PC-9 (cell line): ENCODE results near the gene CPEB1. TPM values are rescaled to one million over a fixed set of nuclear protein-coding genes. Genes with fewer than 3 reads are reported as not detected.

ENCODE experiments used
- BruUV-seq: library from RNA; stranded (reverse); fragments of 400-500 nt; replicated peaks from 2 replicates; lab custom pipeline; 2021; lab: Mats Ljungman, UMichigan
- CTCF ChIA-PET: fragments of 300-600 bp; sonication (Branson Sonifier 250); formaldehyde crosslinking; loops from one replicate; lab custom pipeline; 2022; ENCODE audit warnings: antibody characterized with exemption; lab: Charles Lee
- POLR2A ChIA-PET: fragments of 300-600 bp; sonication (Branson Sonifier 250); formaldehyde crosslinking; loops from one replicate; lab custom pipeline; 2022; ENCODE audit warnings: antibody characterized with exemption; ENCODE audit not compliant: unreplicated experiment; lab: Charles Lee
- DNase-seq, 2 experiments: peaks; one replicate each; pipeline versions ENCODE4 v3.0.0 to v3.0.0-alpha.2; 2015 to 2022; ENCODE audit warnings: mixed read lengths in 1 of 2
- H2AFZ ChIP-seq: fragments of 200-600 bp; sonication (generic); 2 replicates; pipeline ENCODE4 v1.8.1; 2017; ENCODE audit warnings: antibody characterized with exemption
- H3F3A ChIP-seq: fragments of 200-600 bp; sonication (generic); 2 replicates; pipeline ENCODE4 v1.8.1; 2017; ENCODE audit warnings: antibody characterized with exemption, mild to moderate bottlenecking, low read depth; ENCODE audit not compliant: insufficient read depth
- H3K27ac ChIP-seq: fragments of 200-600 bp; sonication (generic); 2 replicates; pipeline ENCODE4 v1.6.1; 2016; ENCODE audit warnings: mixed run types
- H3K27me3 ChIP-seq: fragments of 200-600 bp; sonication (generic); 2 replicates; pipeline ENCODE4 v1.6.1; 2016; ENCODE audit warnings: low read depth, mixed run types; ENCODE audit not compliant: insufficient read depth
- H3K36me3 ChIP-seq: fragments of 200-600 bp; sonication (generic); 2 replicates; pipeline ENCODE4 v1.6.1; 2016; ENCODE audit warnings: low read depth, mixed run types
- H3K4me1 ChIP-seq: fragments of 200-600 bp; sonication (generic); replicated peaks from 2 replicates; pipeline ENCODE4 v1.6.1; 2016; ENCODE audit warnings: mixed run types; ENCODE audit not compliant: insufficient read depth
- H3K4me2 ChIP-seq: fragments of 200-600 bp; sonication (generic); 2 replicates; pipeline ENCODE4 v1.6.1; 2017; ENCODE audit warnings: mixed run types
- H3K4me3 ChIP-seq: fragments of 200-600 bp; sonication (generic); 2 replicates; pipeline ENCODE4 v1.6.1; 2016; ENCODE audit warnings: mixed run types
- H3K79me2 ChIP-seq: fragments of 200-600 bp; sonication (generic); 2 replicates; pipeline ENCODE4 v1.6.1; 2017; ENCODE audit warnings: low read depth, mixed run types
- H3K9me2 ChIP-seq: fragments of 200-600 bp; sonication (generic); 2 replicates; pipeline ENCODE4 v1.8.1; 2017; ENCODE audit warnings: mild to moderate bottlenecking; ENCODE audit not compliant: insufficient read depth
- H3K9me3 ChIP-seq: fragments of 200-600 bp; sonication (generic); 2 replicates; pipeline ENCODE4 v1.8.1; 2016; ENCODE audit warnings: low read depth; ENCODE audit not compliant: insufficient read depth
- H4K20me1 ChIP-seq: fragments of 200-600 bp; sonication (generic); 2 replicates; pipeline ENCODE4 v1.8.1; 2017; ENCODE audit not compliant: insufficient read depth
- CTCF ChIP-seq: fragments of 200-600 bp; sonication (generic); conservative IDR thresholded peaks from 2 replicates; pipeline ENCODE4 v1.6.1; 2017; ENCODE audit warnings: mixed run types, antibody characterized with exemption, mild to moderate bottlenecking, moderate library complexity
- EZH2 ChIP-seq: fragments of 200-600 bp; sonication (generic); IDR thresholded peaks from 2 replicates; pipeline ENCODE4 v1.8.0; 2017; ENCODE audit warnings: antibody characterized with exemption, low read depth
- intact Hi-C: fragments of 100-400 bp; cut with micrococcal nuclease; formaldehyde crosslinking; loops from one replicate; pipeline ENCODE4 v1.10.0; 2022; ENCODE audit not compliant: unreplicated experiment
- total RNA-seq: library from RNA; stranded (reverse); gene quantifications from 2 replicates; pipeline ENCODE4 v1.2.3, GENCODE V29; 2021

CPEB1 gene
- total RNA-seq, 1 experiment from 2014 or later, result not detected

- H3K27me3 ChIP-seq, result peaks cover 75% of the 10 kb centered on the region
- no peak overlapping the region for H3K27ac ChIP-seq
- H3K4me3 ChIP-seq, result no peak overlapping the region
- H4K20me1 ChIP-seq, result no peaks in the 10 kb centered on the region
- DNase-seq, result no peak
- POLR2A ChIA-PET, result no interaction called here
- H3K9me2 ChIP-seq, result no peaks in the 10 kb centered on the region
- H3K4me1 ChIP-seq, result no peaks in the 10 kb centered on the region
- TF ChIP-seq CTCF (no peak), EZH2 (no peak)
- H3F3A ChIP-seq, result no peaks in the 10 kb centered on the region
- no peaks in the 10 kb centered on the region for H3K79me2 ChIP-seq
- CTCF ChIA-PET, result no interaction called here
- intact Hi-C loops, result no loop called here
- H3K9me3 ChIP-seq, result no peaks in the 10 kb centered on the region
- H2AFZ ChIP-seq, result no peak overlapping the region
- BruUV-seq, result no TSS peak
- no peaks in the 10 kb centered on the region for H3K36me3 ChIP-seq
- H3K4me2 ChIP-seq, result no peak overlapping the region
These were observed 51.4 kb downstream of the CPEB1 start for GRCh38 chr15:82595766-82596165.

GRCh38 chr15:82595203-82595602 is 52.0 kb downstream of the CPEB1 start:
- CTCF ChIA-PET, result no interaction called here
- peaks cover 78% of the 10 kb centered on the region for H3K27me3 ChIP-seq
- no peak overlapping the region for H3K4me3 ChIP-seq
- no peaks in the 10 kb centered on the region for H3K36me3 ChIP-seq
- intact Hi-C loops, result no loop called here
- H2AFZ ChIP-seq, result no peak overlapping the region
- no peaks in the 10 kb centered on the region for H4K20me1 ChIP-seq
- no peaks in the 10 kb centered on the region for H3K9me2 ChIP-seq
- POLR2A ChIA-PET, result no interaction called here
- DNase-seq, result no peak
- H3K27ac ChIP-seq, result no peak overlapping the region
- no TSS peak for BruUV-seq
- H3K4me2 ChIP-seq, result no peak overlapping the region
- H3K79me2 ChIP-seq, result no peaks in the 10 kb centered on the region
- no peaks in the 10 kb centered on the region for H3F3A ChIP-seq
- no peaks in the 10 kb centered on the region for H3K9me3 ChIP-seq
- TF ChIP-seq EZH2, result no peak
- TF ChIP-seq CTCF, result no peak
- no peaks in the 10 kb centered on the region for H3K4me1 ChIP-seq

- DNase-seq, result no peak
- ChIA-PET CTCF (no interaction called here), POLR2A (no interaction called here)
- intact Hi-C loops, result no loop called here
- no peak for TF ChIP-seq CTCF
- Histone ChIP-seq H3K27ac (no peak overlapping the region), H3K4me2 (no peak overlapping the region), H3K79me2 (no peaks in the 10 kb centered on the region), H3K9me2 (no peaks in the 10 kb centered on the region), H4K20me1 (no peaks in the 10 kb centered on the region), H3K27me3 (peaks cover 64% of the 10 kb centered on the region; the same call in 1 of the 2 replicates), H3F3A (no peaks in the 10 kb centered on the region), H2AFZ (no peak overlapping the region), H3K4me3 (no peak overlapping the region), H3K36me3 (no peaks in the 10 kb centered on the region), H3K4me1 (no peaks in the 10 kb centered on the region), H3K9me3 (no peaks in the 10 kb centered on the region)
- no TSS peak for BruUV-seq
These were observed 59.4 kb downstream of the CPEB1 start for GRCh38 chr15:82587805-82588204.
